Measurements from ENCODE around the gene HMCES. TPM values are rescaled to one million over a fixed set of nuclear protein-coding genes. Genes with fewer than 3 reads are reported as not detected.
A peak's percentile ranks its signal among the peaks of the same experiment; 100 is the strongest.

HMCES gene
- total and polyA plus RNA-seq, 2 donors (not counting 1 experiment from before 2014, with no cell fraction given) = 22.5 to 35.6 TPM

GRCh38 chr3:129278966-129279906 lies 566 bp downstream of the HMCES start:
- H3K4me3 ChIP-seq (ENCODE audit: control extremely low read depth in 1 of 5, extremely low read depth in 1 of 5, insufficient read depth in 1 of 5, low read depth in 2 of 5, low read length in 4 of 5) = peak overlapping the region; percentile 79 to 92 (median 88)
- H3K36me3 ChIP-seq (replicated peaks in 1 of 2; ENCODE audit: control extremely low read depth in 1 of 2, control insufficient read depth in 1 of 2, extremely low read depth in 1 of 2, insufficient read depth in 2 of 2, low read length in 1 of 2) = peaks cover 4 to 20% of the 10 kb centered on the region in 2 experiments
- peaks cover 72 to 80% of the 10 kb centered on the region in 2 donors for H3K4me1 ChIP-seq (ENCODE audit: control insufficient read depth in 2 of 2, insufficient read depth in 2 of 2, low read length in 2 of 2)
- ChIA-PET CTCF (interaction anchor here (0.8 to 8.2 kb wide), 4 partner anchors 34 to 309 kb away, joined by 3 to 58 read pairs (median 6); a partner anchor contains a TSS), POLR2A (interaction anchor here (1.2 to 4.4 kb wide), 5 partner anchors 29 to 263 kb away, joined by 3 to 30 read pairs (median 5); a partner anchor contains a TSS)
- peak; percentile 57 for DNase-seq
- H3K4me2 ChIP-seq (replicated peaks; ENCODE audit: low read depth, low read length, poor library complexity, severe bottlenecking) = peak overlapping the region; percentile 97
- peak overlapping the region; percentile 75 for H2AFZ ChIP-seq (ENCODE audit: insufficient read depth, low read depth, low read length, poor library complexity, severe bottlenecking)
- Mint-ChIP-seq H3K4me1 (peaks cover 77% of the 10 kb centered on the region), H3K27me3 (peaks cover 8% of the 10 kb centered on the region), H3K4me3 (peak overlapping the region; percentile 95), H3K27ac (peak overlapping the region; percentile 91), H3K9me3 (ENCODE audit: insufficient read depth) (no peaks in the 10 kb centered on the region)
- H3K27me3 ChIP-seq (replicated peaks in 1 of 4; ENCODE audit: control extremely low read depth in 1 of 4, control insufficient read depth in 3 of 4, insufficient read depth in 4 of 4, low read length in 3 of 4) = peaks cover 0 to 4% (median 0%) of the 10 kb centered on the region in 4 experiments
- peaks cover 41% of the 10 kb centered on the region for H4K20me1 ChIP-seq (ENCODE audit: control insufficient read depth, insufficient read depth, low read length, poor library complexity, severe bottlenecking)
- peaks cover 22% of the 10 kb centered on the region for H3K79me2 ChIP-seq (ENCODE audit: control insufficient read depth, insufficient read depth, low read length)
- peak overlapping the region; percentile 88 for H3K9ac ChIP-seq (ENCODE audit: low read length)
- WGBS (ENCODE audit: insufficient coverage) = under 1% methylated on average over 81 of the region's 82 CpGs
- H3K9me3 ChIP-seq (ENCODE audit: control extremely low read depth in 1 of 3, control insufficient read depth in 2 of 3, insufficient read depth in 1 of 3, low read length in 2 of 3) = no peaks in the 10 kb centered on the region
- no peak for ATAC-seq (ENCODE audit: low read depth)
- intact Hi-C loops (cut with micrococcal nuclease) = loop anchor here (1.0 to 10.0 kb wide), 4 partner anchors 116 to 297 kb away; partner anchors contain the start of genes ISY1 and MBD4
- TF ChIP-seq, protein P1, sequence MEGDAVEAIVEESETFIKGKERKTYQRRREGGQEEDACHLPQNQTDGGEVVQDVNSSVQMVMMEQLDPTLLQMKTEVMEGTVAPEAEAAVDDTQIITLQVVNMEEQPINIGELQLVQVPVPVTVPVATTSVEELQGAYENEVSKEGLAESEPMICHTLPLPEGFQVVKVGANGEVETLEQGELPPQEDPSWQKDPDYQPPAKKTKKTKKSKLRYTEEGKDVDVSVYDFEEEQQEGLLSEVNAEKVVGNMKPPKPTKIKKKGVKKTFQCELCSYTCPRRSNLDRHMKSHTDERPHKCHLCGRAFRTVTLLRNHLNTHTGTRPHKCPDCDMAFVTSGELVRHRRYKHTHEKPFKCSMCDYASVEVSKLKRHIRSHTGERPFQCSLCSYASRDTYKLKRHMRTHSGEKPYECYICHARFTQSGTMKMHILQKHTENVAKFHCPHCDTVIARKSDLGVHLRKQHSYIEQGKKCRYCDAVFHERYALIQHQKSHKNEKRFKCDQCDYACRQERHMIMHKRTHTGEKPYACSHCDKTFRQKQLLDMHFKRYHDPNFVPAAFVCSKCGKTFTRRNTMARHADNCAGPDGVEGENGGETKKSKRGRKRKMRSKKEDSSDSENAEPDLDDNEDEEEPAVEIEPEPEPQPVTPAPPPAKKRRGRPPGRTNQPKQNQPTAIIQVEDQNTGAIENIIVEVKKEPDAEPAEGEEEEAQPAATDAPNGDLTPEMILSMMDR (IDR thresholded peaks at IDR 0.05) = no peak
- TF ChIP-seq EZH2 (IDR thresholded peaks at IDR 0.05; ENCODE audit: borderline replicate concordance, insufficient read depth, low read depth, low read length, poor library complexity, severe bottlenecking) = no peak
- peak overlapping the region; percentile 64 to 86 for H3K27ac ChIP-seq (ENCODE audit: low read length in 2 of 2)

Measured in B cell (primary cell).